8988T (cell line): ENCODE measurements around the gene SDHB.
A peak's percentile ranks its signal among the peaks of the same experiment; 100 is the strongest.

Source experiments
- DNase-seq: peaks from one replicate; pipeline ENCODE4 v3.0.0; 2011

Gene SDHB

DNA sequence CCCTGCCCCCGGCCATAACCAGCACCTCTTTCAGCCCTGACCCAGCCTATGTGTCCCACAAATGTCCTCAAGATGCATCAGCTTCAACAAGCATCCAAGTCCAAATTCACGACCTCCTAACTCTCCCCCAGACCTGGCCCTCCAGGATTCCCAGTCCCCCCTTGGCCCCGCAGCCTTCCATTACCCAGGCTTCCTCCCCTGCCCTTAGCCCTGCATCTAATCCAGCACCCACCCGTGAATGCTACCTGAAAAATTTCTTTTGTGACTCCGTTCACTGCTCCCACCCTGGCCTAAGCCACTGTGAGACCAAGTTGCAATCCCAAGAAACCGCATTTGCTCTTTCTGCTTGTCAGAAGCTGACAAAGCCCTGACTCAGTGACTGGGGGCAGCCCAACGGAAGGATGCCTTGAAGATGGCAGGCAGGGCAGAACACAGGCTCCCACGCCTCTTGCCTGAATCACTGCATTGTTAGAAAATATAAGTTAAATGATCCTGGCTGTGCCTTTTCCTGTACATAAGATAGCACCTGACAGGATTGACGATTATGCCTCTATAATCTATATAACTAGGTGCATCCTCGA lies 72.5 kb downstream of the SDHB start:
- peak; percentile 69 for DNase-seq

DNA sequence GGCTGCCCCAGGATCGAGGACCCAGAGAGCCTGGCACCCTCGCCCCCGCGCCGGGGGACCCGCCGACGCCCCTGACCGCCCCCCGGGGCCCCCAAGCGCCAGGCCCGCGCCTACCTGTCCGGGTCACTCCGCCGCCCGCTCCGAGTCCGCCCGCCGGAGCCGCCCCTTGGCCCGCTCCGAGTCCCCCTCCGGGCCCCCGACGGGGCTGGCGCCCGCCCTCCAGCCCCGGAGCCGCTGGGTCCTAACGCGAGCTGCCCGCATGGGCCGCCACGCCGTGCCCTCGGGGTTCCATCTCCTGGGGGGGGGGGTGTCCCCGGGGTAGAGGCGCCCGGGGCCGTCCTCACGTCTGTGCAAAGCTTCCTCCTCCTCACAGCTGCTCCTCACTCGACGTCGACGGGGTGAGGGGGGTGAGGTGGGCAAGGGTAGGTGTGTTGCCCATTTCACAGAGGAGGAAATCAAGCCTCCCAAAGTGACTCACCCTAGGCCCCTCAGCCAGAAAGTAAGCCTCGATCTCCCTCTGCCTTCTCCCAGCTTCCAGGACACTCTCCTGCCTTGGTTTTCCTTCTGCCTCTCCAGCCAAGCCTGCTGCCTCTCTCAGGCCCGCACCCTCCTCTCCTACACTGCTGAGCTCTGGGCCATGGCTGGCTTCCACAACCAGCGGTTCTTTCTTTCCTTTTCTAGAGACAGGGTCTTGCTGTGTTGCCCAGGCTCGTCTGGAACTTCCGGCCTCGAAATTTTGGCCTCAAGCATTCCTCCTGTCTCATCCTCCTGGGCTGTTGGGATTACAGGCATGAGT lies 73.2 kb downstream of the SDHB start, which contains the start of gene MFAP2:
TSS of gene MFAP2 (minus strand) at position 148 of the 796 bp plus-strand sequence. CDS start 2,347 bp downstream, outside the sequence.
- no peak for DNase-seq

DNA sequence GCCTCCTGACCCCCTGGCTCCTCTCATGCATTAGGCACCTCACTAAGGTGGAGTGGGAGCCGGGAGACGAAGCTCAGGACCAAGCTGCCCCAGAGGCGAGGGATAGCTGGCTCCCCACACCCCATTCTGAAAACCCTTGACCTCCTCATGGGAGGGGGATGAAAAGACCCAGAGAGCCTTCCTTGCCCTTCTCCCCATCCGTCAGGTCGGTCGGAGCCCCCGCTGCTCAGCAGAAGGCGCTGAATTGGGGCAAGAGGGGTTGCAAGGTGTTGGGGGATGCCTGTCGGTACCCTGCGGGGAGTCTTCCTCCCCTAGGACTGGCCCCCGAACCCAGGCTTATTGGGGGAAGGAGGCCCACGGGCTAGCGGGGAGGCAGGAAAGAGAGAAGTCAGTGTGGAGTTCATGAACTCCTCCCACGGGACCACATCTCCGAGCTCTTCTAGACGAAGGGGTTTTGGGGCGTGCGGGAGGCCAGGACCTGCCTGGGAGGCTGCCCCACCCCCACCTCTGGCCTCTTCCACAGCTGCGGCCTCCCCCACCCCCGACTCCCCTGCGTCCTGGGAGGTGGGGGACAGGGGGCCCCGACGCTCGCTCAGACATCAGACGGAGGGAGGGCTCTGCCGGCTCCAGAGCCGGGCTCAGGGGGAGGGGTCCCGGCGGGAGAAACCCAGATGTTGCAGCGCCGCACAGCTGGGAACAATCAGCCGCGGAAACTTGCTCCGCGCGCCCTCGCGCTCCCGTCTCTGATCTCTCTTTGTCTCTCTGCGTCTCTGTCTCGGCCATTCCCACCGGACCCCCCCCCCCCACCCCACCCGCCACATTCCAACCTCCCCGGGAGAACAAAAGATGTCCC lies 74.1 kb downstream of the SDHB start:
- no peak for DNase-seq

DNA sequence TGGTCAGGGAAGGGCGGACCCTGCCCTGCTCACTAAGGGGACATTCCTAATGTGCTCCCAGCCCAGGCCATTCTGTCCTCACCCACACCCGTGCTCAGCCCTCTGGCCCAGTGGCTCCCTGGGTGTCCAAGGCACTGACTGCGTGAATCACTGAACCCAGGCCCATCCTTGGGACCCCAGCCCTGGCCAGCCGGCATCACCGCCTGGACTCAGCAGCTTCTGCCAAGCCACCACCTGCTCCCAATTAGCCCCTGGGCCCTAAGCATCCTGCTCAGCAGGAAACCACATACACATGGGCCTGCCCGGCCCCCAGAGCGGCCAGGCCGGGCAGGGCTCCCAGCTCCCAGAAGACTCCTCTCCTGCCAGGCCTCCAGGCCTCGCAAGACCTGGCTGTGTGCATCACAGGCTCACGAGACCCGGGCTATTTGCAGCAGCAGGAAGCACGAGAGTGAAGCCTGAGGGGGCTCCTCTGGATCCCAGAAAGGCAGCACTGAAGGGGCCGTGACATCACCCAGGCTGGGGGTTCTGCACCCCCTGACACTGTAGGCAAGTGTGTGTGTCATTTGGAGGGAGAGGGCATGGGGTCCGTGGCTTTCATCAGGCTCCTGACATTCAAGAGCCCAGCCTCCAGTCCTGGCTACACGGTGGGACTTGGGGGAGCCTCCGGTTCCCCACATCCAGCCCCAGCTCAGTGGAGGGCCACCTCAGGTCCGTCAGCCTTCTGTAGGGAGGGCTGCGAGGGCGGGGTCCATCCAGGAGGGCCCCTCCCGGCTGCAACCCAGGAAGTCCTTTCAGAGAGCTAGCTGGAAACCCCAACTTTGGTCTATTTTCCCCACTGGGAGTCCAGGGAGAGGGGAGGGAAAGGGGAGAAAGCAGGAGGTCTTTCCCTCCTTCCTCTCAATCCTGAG lies 75.0 kb downstream of the SDHB start:
- no peak for DNase-seq

DNA sequence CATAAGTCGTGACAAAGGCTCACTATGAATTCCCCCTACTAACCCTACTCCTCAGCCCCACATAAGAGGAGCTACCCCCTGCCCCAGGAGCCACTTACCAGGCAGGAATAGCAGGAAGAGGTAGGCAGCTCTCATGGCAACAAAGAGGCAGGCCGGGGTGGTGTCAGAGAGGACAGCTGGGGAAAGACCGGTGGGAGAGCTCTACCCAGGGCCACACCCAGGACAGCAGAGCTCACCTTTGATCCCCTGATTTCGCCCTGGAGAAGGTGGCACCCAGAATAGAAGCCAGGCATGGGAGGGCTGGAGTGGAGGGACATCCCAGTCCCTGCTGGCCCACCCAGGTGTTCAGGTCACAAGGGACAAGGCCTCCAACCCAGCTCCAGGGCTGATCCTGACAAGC lies 75.7 kb downstream of the SDHB start:
- DNase-seq = no peak

DNA sequence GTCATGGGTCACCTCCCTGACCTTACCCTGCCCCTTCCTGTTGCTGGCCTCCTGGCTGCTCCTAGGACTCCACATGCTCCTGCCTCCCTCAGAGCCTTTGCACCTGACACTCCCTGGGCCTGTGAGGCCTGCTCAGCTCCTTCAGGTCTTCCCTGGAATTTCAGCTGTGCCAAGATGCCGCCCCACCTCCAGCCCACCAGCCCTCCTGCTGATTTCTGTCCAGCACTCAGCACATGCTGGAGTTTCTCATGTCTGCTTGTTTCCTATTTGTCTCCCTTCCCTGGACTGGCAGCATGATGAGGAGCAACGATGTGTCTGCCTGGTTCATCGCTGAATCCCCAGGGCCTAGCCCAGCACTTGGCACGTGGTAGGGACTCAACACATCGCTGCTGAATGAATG lies 76.5 kb downstream of the SDHB start:
- peak; percentile 57 for DNase-seq

DNA sequence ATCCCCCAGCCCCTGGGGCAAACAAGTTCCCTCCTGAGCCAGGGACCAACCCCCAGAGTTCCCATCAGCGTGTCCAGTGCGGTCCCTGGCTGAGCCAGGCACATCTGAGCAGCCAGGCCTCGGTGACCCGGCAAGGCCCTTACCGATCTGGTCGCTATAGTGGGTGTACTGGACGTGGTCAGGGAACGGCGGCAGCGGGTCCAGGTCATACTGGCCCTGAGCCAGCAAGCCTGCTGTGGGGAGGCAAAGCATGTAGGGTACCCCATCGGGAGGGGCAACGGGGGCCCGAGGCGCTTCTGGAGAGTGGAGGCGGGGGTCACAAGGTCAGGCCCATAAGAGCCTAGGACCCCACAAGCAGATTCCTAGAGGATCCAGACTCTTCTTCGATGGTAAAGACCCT lies 76.9 kb downstream of the SDHB start:
- DNase-seq = no peak

DNA sequence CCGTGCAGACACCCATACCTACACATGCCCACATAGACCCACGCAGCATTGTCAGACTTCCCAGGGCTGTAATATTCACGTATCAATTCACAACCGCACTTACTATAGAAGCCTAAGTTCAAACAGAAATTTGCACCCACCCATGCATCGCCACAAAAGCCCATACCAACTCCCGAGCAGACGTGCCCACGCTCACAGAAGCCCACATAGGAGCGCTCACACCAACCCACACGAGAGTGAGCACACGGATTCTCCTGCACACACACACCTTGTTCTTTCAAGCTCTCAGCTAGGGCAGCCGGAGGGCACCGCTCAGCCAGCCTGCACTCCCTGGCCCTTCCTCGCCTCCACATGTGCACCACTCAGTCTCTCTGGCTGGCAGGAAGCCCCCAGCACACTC lies 78.0 kb downstream of the SDHB start:
- no peak for DNase-seq

DNA sequence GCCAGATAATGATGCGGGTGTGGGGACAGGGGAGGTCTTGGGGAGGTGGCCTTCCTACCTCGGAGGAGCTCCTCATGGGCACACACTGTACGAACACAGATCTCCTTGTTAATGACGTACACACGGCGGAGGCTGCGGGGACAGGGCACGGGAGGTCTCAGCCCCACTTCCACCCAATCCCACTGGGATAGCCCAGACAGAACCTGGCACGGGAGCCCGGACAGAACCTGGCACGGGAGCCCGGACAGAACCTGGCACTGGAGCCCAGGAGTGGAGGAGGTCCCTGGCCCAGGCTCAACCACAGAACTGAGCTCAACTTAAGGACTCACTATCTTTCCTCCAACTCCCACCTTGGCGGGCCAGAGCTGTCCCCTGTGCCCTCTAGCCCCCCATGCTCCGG lies 78.6 kb downstream of the SDHB start:
- no peak for DNase-seq

DNA sequence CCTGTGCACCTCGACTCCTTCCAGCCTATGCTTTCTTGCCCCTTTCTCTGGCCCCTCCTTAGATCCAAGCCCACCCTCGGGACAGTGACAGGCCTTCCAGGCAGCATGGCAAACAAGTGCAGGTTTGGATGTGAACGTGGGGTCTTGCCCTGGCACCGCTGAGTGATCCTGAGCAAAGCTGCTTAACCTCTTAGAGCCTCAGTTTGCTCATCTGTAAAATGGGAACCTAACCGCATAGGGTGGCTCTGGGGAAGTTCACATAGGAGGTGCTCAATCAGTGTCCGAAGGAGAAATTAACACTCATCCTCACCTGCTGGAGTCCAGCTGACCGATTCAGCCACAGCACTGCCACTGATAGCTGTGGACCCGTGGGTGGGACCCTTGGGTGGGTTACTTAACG lies 80.6 kb downstream of the SDHB start:
- DNase-seq = no peak

DNA sequence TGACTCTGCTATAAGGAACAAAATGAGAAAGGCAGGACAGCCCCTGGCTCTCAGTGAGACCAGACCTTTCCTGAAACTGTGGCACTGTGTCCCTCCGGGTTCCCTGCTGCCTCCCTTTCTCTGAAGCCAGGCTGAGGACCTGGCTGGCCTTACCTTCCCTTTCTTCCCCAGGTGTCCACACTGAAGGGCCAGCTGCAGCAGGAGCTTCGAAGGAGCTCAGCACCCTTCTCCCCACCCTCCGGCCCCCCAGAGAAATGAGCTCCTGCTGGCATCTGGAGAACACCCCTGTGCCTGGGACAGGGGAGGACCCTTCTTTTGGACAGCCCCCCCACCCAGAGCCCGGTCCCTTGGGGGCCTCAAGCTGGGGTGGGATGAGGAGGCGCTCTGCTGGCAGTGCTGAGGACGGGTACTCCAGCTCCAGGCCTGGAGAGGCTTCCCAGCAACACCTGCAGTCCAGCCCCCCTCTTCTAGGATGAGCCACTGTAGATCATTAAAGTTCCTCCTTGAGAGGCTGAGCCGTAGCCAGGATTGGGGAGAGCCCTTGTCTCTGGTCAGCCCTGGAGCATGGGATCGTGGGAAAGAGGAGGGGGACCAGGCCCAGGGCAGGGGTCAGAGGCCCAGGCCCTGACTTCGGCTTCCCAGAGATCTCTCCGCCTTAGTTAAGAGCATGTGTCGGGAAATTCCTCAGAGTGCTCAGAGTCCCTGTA lies 81.5 kb downstream of the SDHB start:
- no peak for DNase-seq

DNA sequence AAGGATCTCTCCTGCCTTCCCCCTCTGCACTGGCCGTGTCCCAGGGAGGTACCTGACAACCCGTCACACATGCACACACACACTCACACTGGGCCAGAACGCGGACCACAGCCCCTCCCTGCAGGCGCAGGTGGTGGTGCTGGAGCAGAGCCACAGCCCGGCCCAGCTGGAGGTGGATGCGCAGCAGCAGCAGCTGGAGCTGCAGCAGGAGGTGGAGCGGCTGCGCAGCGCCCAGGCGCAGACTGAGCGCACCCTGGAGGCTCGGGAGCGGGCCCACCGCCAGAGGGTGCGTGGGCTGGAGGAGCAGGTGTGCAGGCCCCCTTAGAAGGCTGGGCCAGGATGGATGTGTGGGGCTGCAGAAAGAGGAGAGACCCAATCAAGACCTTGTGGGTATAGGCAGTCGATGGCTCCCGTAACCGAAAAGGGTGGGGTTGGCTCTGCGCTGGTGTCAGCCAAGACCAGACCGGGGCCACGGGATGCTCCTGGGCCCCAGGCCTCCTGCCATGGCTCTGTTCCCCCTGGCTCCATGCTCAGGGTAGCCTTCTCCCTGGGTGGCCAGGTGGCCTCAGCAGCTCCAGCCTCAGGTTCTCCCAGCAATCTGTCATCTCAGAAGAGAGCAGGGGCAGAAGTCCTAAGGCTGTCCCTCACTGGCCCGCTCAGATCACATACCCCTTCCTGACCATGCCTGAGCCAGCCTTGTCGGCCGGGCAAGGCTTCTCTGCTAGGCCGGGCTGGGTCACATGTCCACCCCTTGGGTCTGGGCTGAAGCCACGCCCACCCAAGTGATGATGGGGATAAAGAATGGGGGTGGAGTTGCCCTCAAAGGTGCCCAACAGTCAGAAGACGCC lies 82.3 kb downstream of the SDHB start:
- DNase-seq = no peak

DNA sequence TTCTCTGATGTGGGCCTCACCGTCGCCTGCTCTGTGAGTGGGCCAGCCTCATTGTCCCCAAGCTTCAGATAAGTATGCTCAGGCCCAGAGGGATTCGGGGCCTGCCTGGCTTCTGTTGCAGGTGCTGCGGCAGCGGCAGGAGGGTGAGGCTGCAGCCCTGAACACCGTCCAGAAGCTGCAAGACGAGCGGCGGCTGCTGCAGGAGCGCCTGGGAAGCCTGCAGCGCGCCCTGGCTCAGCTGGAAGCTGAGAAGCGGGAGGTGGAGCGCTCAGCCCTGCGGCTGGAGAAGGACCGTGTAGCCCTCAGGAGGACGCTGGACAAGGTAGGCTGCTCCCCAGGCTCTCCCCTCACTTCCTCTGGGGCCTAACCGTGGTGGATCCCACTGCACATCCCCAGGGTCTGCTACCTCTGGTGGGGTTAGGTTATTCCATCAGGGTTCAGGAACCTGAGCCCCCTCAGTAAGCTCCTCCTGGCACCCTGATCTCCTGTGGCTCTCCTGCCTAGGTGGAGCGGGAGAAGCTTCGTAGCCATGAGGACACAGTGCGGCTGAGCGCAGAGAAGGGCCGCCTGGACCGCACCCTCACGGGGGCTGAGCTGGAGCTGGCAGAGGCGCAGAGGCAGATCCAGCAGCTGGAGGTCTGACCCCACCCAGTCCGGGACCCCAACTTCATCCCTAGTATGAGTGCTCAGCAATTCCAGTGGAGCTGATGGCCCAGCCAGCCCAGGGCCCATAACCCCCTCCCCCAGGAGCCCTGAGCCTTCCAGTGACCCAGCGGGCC lies 83.5 kb downstream of the SDHB start:
- no peak for DNase-seq

DNA sequence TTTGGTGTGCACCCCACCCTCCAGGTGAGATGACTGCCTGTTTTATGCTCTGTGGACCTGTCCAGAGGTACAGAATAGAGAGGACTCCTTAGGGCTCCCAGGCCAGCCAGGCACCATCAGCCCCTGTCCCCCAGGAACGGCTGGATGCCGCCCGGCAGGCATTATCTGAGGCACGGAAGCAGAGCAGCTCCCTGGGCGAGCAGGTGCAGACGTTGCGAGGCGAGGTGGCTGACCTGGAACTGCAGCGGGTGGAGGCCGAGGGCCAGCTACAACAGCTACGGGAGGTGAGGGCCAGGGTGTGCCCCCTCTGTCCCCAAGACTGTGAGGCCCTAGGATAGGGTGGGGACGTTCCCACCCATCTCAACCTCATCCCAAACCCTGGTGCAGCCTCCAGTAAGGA lies 84.2 kb downstream of the SDHB start:
- no peak for DNase-seq

DNA sequence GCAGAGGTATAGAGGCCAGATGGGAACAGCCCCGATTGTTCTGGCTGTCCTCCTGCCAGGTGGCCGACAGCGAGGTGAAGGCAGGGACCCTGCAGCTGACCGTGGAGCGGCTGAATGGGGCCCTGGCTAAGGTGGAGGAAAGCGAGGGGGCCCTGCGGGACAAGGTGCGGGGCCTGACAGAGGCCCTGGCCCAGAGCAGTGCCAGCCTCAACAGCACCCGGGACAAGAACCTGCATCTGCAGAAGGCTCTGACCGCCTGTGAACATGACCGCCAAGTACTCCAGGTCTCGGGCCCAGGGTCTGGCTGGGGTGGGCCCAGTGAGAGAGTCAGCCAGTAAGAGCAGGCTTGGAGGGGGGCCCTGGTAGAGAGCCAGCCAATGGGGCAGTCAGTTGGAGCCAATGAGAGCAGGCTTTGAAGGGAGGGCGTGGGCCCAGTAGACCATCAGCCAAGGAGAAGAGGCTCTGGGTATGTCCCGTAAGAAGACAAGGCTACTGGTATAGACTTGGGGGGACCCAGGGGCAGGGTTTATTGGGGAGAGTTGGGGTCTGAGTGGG lies 84.7 kb downstream of the SDHB start:
- DNase-seq = no peak
